Progenitor cell of endocrine pancreas (in vitro differentiated cells): Measurements from ENCODE around the gene MRPL3. TPM values are rescaled to one million over a fixed set of nuclear protein-coding genes. Genes with fewer than 3 reads are reported as not detected.

Source experiments
- DNase-seq: peaks from one replicate; pipeline ENCODE4 v3.0.0; 2021; ENCODE audit warnings: low spot score; ENCODE audit not compliant: unreplicated experiment
- H3K27ac Mint-ChIP-seq: 2 replicates; pipeline ENCODE4 v1.8.0; 2021; ENCODE audit warnings: mild to moderate bottlenecking, moderate library complexity, mixed read lengths
- H3K27me3 Mint-ChIP-seq: 2 replicates; pipeline ENCODE4 v1.8.0; 2021; ENCODE audit warnings: mixed read lengths
- H3K36me3 Mint-ChIP-seq: 2 replicates; pipeline ENCODE4 v1.8.0; 2022; ENCODE audit warnings: mixed read lengths; ENCODE audit not compliant: insufficient read depth
- H3K4me1 Mint-ChIP-seq: 2 replicates; pipeline ENCODE4 v1.8.0; 2021; ENCODE audit warnings: low read depth, mixed read lengths
- H3K4me3 Mint-ChIP-seq: 2 replicates; pipeline ENCODE4 v1.8.0; 2021; ENCODE audit warnings: low read depth, mild to moderate bottlenecking, moderate library complexity, mixed read lengths
- H3K9me3 Mint-ChIP-seq: 2 replicates; pipeline ENCODE4 v1.8.0; 2021; ENCODE audit warnings: low read depth, mixed read lengths
- CTCF ChIP-seq: fragments of 200-600 bp; sonication (generic); IDR thresholded peaks from one replicate; pipeline ENCODE4 v1.5.0; 2021; ENCODE audit warnings: antibody characterized with exemption, mild to moderate bottlenecking; ENCODE audit not compliant: unreplicated experiment
- total RNA-seq: library from RNA; stranded (reverse); gene quantifications from 2 replicates; pipeline ENCODE4 v1.2.1, GENCODE V29; 2021

The MRPL3 gene
- total RNA-seq, 1 donor from 2014 or later: 83.8 TPM

- Mint-ChIP-seq H3K4me1 (peaks cover 11% of the 10 kb centered on the region), H3K9me3 (no peaks in the 10 kb centered on the region), H3K27ac (no peak overlapping the region), H3K27me3 (peaks cover 33% of the 10 kb centered on the region), H3K36me3 (peaks cover 2% of the 10 kb centered on the region), H3K4me3 (no peak overlapping the region)
- no peak for DNase-seq
- TF ChIP-seq CTCF: no peak
Observed at GRCh38 chr3:131505421-131505820, 2.6 kb upstream of the MRPL3 start.

GRCh38 chr3:131503320-131503635, 507 bp upstream of the MRPL3 start:
- peaks cover 11% of the 10 kb centered on the region for H3K4me1 Mint-ChIP-seq
- H3K27ac Mint-ChIP-seq: no peak overlapping the region
- H3K9me3 Mint-ChIP-seq: no peaks in the 10 kb centered on the region
- TF ChIP-seq CTCF: no peak
- DNase-seq: no peak
- H3K36me3 Mint-ChIP-seq: peaks cover 6% of the 10 kb centered on the region
- H3K27me3 Mint-ChIP-seq: peaks cover 33% of the 10 kb centered on the region
- peak overlapping the region; percentile 99 for H3K4me3 Mint-ChIP-seq

GRCh38 chr3:131501949-131502348, 822 bp downstream of the MRPL3 start:
- Mint-ChIP-seq H3K27me3 (peaks cover 27% of the 10 kb centered on the region), H3K36me3 (peaks cover 6% of the 10 kb centered on the region), H3K4me1 (peaks cover 11% of the 10 kb centered on the region), H3K27ac (peak overlapping the region; percentile 98), H3K4me3 (peak overlapping the region; percentile 99), H3K9me3 (no peaks in the 10 kb centered on the region)
- DNase-seq: no peak
- TF ChIP-seq CTCF: no peak

GRCh38 chr3:131494706-131495105, 8.1 kb downstream of the MRPL3 start:
- no peaks in the 10 kb centered on the region for H3K9me3 Mint-ChIP-seq
- H3K36me3 Mint-ChIP-seq: peaks cover 13% of the 10 kb centered on the region
- H3K4me1 Mint-ChIP-seq: no peaks in the 10 kb centered on the region
- TF ChIP-seq CTCF: no peak
- no peak for DNase-seq
- H3K4me3 Mint-ChIP-seq: no peak overlapping the region
- H3K27ac Mint-ChIP-seq: no peak overlapping the region
- no peaks in the 10 kb centered on the region for H3K27me3 Mint-ChIP-seq

GRCh38 chr3:131491775-131492174, 11.0 kb downstream of the MRPL3 start:
- no peak overlapping the region for H3K4me3 Mint-ChIP-seq
- no peaks in the 10 kb centered on the region for H3K27me3 Mint-ChIP-seq

More at GRCh38 chr3:131491775-131492174, 11.0 kb downstream of the MRPL3 start:
- H3K36me3 Mint-ChIP-seq: peaks cover 16% of the 10 kb centered on the region
- no peak for TF ChIP-seq CTCF
- no peak for DNase-seq
- no peaks in the 10 kb centered on the region for H3K4me1 Mint-ChIP-seq
- no peak overlapping the region for H3K27ac Mint-ChIP-seq
- H3K9me3 Mint-ChIP-seq: no peaks in the 10 kb centered on the region
